Esophagus muscularis mucosa (tissue), 3 donors: ENCODE data around the gene MRAP2.

ENCODE experiments used
- CTCF ChIP-seq, 3 experiments: fragments of 200-600 bp in 2 of 3; fragments of 450-650 bp in 1 of 3; sonication (generic) in 2 of 3; IDR thresholded peaks; one replicate each; pipeline ENCODE4 v1.5.1; 2017 to 2019; ENCODE audit warnings: antibody characterized with exemption in 3 of 3, mild to moderate bottlenecking in 2 of 3, moderate library complexity in 1 of 3
- POLR2A ChIP-seq: fragments of 450-650 bp; IDR thresholded peaks from one replicate; pipeline ENCODE4 v1.6.1; 2017; ENCODE audit warnings: antibody characterized with exemption, moderate library complexity, mild to moderate bottlenecking, low read depth
- POLR2AphosphoS5 ChIP-seq, 2 donors: sonication (generic); formaldehyde crosslinking; IDR thresholded peaks; one replicate each; pipeline ENCODE4 v1.6.1; 2017; ENCODE audit warnings: antibody characterized with exemption in 2 of 2

- TF ChIP-seq POLR2A (no peak), POLR2AphosphoS5 (IDR thresholded peaks at IDR 0.05) (no peak), CTCF (IDR thresholded peaks at IDR 0.05) (no peak)
Observed at GRCh38 chr6:84093441-84094435, 60.2 kb downstream of the MRAP2 start.
